ENCODE measurements around the gene YJEFN3.
A peak's percentile ranks its signal among the peaks of the same experiment; 100 is the strongest.

- TF ChIP-seq, protein P1, sequence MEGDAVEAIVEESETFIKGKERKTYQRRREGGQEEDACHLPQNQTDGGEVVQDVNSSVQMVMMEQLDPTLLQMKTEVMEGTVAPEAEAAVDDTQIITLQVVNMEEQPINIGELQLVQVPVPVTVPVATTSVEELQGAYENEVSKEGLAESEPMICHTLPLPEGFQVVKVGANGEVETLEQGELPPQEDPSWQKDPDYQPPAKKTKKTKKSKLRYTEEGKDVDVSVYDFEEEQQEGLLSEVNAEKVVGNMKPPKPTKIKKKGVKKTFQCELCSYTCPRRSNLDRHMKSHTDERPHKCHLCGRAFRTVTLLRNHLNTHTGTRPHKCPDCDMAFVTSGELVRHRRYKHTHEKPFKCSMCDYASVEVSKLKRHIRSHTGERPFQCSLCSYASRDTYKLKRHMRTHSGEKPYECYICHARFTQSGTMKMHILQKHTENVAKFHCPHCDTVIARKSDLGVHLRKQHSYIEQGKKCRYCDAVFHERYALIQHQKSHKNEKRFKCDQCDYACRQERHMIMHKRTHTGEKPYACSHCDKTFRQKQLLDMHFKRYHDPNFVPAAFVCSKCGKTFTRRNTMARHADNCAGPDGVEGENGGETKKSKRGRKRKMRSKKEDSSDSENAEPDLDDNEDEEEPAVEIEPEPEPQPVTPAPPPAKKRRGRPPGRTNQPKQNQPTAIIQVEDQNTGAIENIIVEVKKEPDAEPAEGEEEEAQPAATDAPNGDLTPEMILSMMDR (IDR thresholded peaks at IDR 0.05 in 8 of 11, conservative IDR thresholded peaks at IDR 0.05 in 3 of 11): no peak
- no peak for TF ChIP-seq POLR2A (IDR thresholded peaks at IDR 0.05)
- TF ChIP-seq POLR2AphosphoS5 (IDR thresholded peaks at IDR 0.05): peak in 1 of 3 donors; percentile 33
Observed at GRCh38 chr19:19493841-19494546, 34.7 kb upstream of the YJEFN3 start.
